ENCODE data around the gene SYNGR2.
A peak's percentile ranks its signal among the peaks of the same experiment; 100 is the strongest.

SYNGR2 gene

DNA sequence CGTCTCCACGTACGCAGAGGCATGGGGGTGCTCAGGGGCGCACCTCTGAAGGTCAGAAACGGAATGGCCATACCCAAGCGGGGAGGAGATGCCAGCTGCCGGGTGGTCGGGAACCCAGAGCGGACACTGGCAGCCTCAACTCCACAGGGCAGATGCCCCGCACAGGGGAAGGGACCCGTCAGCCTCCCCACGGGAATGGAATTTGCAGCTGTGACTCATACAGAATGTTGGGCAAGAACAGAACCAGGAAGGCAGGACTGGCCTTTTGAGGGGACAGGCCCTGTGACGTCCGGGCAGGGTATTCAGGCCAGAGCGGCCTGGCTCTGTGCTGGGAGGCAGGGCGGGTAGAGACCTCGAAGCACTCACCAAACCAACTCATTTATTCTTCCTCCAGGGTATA is 11.0 kb downstream of the SYNGR2 start:
- H3K36me3 ChIP-seq (replicated peaks) = no peaks in the 10 kb centered on the region

DNA sequence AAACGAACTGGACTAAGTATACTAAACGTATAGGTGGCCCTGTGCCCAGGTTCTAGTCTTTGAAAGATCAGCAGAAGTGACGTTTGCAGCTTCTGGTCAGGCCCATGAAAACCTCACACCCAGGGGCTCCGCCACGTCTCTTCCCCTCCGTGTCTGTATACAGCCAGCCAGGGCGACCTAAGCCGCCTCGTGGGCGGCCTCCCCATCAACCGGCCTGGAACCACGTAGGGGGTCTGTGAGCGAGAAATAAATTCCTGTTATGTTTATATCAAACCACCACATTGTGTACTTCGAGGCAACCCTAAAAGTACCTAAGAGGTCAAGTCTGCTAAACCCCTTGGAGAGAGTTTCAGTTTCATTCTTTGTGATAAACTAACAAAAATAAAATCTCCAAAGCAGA is 11.7 kb downstream of the SYNGR2 start:
- no peak for DNase-seq
- TF ChIP-seq, protein P1, sequence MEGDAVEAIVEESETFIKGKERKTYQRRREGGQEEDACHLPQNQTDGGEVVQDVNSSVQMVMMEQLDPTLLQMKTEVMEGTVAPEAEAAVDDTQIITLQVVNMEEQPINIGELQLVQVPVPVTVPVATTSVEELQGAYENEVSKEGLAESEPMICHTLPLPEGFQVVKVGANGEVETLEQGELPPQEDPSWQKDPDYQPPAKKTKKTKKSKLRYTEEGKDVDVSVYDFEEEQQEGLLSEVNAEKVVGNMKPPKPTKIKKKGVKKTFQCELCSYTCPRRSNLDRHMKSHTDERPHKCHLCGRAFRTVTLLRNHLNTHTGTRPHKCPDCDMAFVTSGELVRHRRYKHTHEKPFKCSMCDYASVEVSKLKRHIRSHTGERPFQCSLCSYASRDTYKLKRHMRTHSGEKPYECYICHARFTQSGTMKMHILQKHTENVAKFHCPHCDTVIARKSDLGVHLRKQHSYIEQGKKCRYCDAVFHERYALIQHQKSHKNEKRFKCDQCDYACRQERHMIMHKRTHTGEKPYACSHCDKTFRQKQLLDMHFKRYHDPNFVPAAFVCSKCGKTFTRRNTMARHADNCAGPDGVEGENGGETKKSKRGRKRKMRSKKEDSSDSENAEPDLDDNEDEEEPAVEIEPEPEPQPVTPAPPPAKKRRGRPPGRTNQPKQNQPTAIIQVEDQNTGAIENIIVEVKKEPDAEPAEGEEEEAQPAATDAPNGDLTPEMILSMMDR (IDR thresholded peaks at IDR 0.05; ENCODE audit: low read depth, low read length, missing control alignments) = no peak
- in situ Hi-C loops (cut with HindIII; ENCODE audit: low pct_ligation_motif_present, low sequenced_read_pairs) = no loop called here
- Histone ChIP-seq H3K27ac (no peak overlapping the region), H3K27me3 (replicated peaks) (no peaks in the 10 kb centered on the region), H3K4me3 (ENCODE audit: low read depth, low read length) (no peak overlapping the region), H3K36me3 (replicated peaks) (no peaks in the 10 kb centered on the region)

More for the DNA sequence above, 11.0 kb downstream of the SYNGR2 start:
- Histone ChIP-seq H3K4me3 (ENCODE audit: low read depth, low read length) (no peak overlapping the region), H3K27ac (peak overlapping the region; percentile 17), H3K27me3 (replicated peaks) (no peaks in the 10 kb centered on the region)
- TF ChIP-seq, protein P1 (IDR thresholded peaks at IDR 0.05; ENCODE audit: low read depth, low read length, missing control alignments) = no peak
- in situ Hi-C loops (cut with HindIII; ENCODE audit: low pct_ligation_motif_present, low sequenced_read_pairs) = no loop called here
- peak; percentile 64 for DNase-seq

- no peak for DNase-seq
- H3K4me3 ChIP-seq (ENCODE audit: low read depth, low read length) = no peak overlapping the region
- H3K27me3 ChIP-seq (replicated peaks) = no peaks in the 10 kb centered on the region
- H3K36me3 ChIP-seq (replicated peaks) = no peaks in the 10 kb centered on the region
- no peak overlapping the region for H3K27ac ChIP-seq
- in situ Hi-C loops (cut with HindIII; ENCODE audit: low pct_ligation_motif_present, low sequenced_read_pairs) = no loop called here
- TF ChIP-seq, protein P1 (IDR thresholded peaks at IDR 0.05; ENCODE audit: low read depth, low read length, missing control alignments) = no peak
Observed at GRCh38 chr17:78180508-78180907, 12.1 kb downstream of the SYNGR2 start.

- Histone ChIP-seq H3K36me3 (replicated peaks) (no peaks in the 10 kb centered on the region), H3K27ac (no peak overlapping the region), H3K4me3 (ENCODE audit: low read depth, low read length) (no peak overlapping the region), H3K27me3 (replicated peaks) (no peaks in the 10 kb centered on the region)
- no peak for DNase-seq
- TF ChIP-seq, protein P1 (IDR thresholded peaks at IDR 0.05; ENCODE audit: low read depth, low read length, missing control alignments) = no peak
- in situ Hi-C loops (cut with HindIII; ENCODE audit: low pct_ligation_motif_present, low sequenced_read_pairs) = no loop called here
Observed at GRCh38 chr17:78182504-78182903, 14.1 kb downstream of the SYNGR2 start.

GRCh38 chr17:78183916-78184315 is 15.5 kb downstream of the SYNGR2 start:
- in situ Hi-C loops (cut with HindIII; ENCODE audit: low pct_ligation_motif_present, low sequenced_read_pairs) = no loop called here
- Histone ChIP-seq H3K4me3 (ENCODE audit: low read depth, low read length) (no peak overlapping the region), H3K27ac (no peak overlapping the region), H3K27me3 (replicated peaks) (no peaks in the 10 kb centered on the region), H3K36me3 (replicated peaks) (no peaks in the 10 kb centered on the region)
- no peak for DNase-seq
- TF ChIP-seq, protein P1 (IDR thresholded peaks at IDR 0.05; ENCODE audit: low read depth, low read length, missing control alignments) = no peak

DNA sequence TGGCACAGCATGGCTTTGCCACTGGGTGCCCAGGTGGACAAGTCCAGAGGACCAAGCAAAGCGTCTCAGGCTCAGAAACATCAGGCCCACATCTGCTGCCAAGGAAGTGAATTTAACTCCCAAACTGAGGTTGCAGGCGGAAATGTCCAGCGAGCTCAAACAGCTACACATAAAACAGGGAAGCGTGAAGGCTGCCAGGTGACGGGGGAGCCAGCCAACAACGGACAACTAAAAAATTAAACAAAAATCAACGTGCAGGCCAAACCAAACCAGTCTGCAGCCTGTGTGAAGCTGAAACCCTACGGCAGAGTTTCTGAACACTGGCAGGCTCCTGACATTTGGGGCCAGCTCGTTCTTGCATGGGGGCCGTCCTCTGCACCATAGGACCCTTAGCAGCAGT is 16.0 kb downstream of the SYNGR2 start:
- TF ChIP-seq, protein P1 (IDR thresholded peaks at IDR 0.05; ENCODE audit: low read depth, low read length, missing control alignments) = no peak
- Histone ChIP-seq H3K27me3 (replicated peaks) (no peaks in the 10 kb centered on the region), H3K4me3 (ENCODE audit: low read depth, low read length) (no peak overlapping the region), H3K27ac (no peak overlapping the region), H3K36me3 (replicated peaks) (no peaks in the 10 kb centered on the region)
- no peak for DNase-seq
- in situ Hi-C loops (cut with HindIII; ENCODE audit: low pct_ligation_motif_present, low sequenced_read_pairs) = no loop called here
